NCI-H345 (cell line): ENCODE measurements around the gene NHSL1.

Experiments
- DNase-seq: peaks from one replicate; lab custom pipeline; 2025; lab: John Stamatoyannopoulos, UW

NHSL1 gene, protein sequence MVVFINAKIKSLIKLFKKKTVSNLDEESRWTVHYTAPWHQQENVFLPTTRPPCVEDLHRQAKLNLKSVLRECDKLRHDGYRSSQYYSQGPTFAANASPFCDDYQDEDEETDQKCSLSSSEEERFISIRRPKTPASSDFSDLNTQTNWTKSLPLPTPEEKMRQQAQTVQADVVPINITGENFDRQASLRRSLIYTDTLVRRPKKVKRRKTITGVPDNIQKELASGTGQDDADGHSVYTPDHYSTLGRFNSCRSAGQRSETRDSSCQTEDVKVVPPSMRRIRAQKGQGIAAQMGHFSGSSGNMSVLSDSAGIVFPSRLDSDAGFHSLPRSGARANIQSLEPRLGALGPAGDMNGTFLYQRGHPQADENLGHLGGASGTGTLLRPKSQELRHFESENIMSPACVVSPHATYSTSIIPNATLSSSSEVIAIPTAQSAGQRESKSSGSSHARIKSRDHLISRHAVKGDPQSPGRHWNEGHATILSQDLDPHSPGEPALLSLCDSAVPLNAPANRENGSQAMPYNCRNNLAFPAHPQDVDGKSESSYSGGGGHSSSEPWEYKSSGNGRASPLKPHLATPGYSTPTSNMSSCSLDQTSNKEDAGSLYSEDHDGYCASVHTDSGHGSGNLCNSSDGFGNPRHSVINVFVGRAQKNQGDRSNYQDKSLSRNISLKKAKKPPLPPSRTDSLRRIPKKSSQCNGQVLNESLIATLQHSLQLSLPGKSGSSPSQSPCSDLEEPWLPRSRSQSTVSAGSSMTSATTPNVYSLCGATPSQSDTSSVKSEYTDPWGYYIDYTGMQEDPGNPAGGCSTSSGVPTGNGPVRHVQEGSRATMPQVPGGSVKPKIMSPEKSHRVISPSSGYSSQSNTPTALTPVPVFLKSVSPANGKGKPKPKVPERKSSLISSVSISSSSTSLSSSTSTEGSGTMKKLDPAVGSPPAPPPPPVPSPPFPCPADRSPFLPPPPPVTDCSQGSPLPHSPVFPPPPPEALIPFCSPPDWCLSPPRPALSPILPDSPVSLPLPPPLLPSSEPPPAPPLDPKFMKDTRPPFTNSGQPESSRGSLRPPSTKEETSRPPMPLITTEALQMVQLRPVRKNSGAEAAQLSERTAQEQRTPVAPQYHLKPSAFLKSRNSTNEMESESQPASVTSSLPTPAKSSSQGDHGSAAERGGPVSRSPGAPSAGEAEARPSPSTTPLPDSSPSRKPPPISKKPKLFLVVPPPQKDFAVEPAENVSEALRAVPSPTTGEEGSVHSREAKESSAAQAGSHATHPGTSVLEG (N-terminal part only)

DNA sequence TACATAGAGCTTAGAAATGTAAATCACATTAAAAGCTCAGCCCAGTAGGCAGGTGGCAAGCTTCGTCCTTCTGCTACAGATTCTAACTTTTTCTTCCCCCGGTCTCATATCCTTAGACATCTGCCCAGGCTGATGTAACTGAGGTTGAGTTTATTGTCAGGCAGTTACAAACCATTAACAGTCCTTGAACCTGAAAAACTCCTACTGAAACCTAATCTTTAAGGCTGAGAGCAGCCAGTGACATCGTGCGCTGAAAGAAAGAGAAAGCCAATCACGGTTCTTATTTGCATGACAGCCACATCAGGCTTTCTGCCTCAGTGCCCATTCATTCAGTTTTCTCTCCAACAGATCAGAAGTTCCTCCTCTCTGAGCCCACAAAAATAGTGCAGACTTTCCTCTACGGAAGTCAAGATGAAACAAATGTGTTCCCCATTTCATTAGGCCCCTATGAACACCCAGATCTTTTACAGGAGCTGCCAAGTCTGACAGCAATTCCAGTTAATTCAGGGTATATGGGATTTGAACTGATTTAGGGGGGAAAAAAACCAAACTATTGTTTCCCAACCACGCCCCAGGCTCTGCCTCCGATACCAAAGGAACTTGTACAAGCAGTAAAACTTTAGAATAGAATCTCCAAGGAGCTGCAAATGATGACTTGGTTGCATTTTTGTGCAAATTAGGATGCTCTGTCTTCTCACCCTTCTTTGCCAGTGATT lies at the start of gene NHSL1:
Gene NHSL1 (minus strand): TSS at position 192 of the 716 bp plus-strand sequence. CDS start 204 bp downstream, outside the sequence.
- DNase-seq: no peak

DNA sequence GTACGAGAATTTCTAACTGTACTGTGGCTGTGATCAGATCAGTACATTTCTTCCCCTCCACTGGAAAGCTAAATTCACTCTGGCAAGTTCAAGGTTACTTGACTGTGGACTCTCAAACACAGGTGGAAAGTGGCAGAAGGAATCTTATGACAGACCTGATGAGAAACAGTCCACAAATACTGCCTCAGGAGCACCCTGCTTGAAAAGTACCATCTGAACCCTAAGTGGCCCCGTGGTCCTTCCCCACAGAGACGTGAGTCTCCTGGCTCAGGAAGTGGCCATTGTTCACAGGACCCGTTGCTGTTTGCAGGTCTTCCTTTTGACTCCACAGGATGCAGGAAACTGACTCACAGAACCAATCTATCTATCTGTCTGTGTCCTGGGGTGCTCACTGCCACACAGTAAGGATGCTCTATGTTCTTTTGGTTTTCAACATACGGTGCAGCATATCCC lies 47.5 kb upstream of the NHSL1 start:
- peak; percentile 13 for DNase-seq

DNA sequence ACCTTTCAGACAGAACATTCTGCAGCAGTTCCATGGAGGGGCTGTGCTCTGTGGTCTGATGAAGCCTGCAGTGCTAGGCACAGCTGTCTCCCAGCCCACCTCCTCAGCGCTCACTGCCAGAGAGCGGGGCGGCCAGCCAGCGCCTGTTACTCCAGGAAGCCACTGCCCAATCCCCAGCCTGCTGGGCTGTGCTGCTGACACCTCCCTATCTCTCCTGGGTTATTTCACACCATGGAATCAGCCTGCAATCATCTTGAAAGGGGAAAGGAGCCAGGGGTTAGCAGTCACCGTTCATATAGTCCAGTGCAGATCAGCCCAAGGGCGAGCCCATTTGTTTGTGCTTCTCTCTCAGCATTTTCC lies 46.3 kb upstream of the NHSL1 start:
- DNase-seq: no peak

DNA sequence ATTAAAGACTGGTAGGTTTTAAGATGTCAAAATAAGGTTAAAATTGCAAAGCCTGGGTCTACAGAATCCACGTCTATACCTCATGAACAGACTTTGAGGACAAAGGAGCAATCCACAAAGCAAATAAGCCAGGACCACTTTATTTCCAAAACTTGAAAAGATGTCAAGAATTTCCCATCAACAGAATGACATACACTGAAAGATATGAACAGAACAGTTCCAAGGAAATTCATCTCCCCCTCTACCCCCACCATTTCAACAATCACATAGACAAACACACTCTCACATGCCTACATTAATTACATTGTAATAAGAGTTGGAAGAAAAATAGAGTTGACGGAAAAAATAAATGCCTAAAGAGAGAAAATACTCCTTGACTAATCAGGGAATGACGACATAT lies 45.2 kb upstream of the NHSL1 start:
- DNase-seq: no peak

DNA sequence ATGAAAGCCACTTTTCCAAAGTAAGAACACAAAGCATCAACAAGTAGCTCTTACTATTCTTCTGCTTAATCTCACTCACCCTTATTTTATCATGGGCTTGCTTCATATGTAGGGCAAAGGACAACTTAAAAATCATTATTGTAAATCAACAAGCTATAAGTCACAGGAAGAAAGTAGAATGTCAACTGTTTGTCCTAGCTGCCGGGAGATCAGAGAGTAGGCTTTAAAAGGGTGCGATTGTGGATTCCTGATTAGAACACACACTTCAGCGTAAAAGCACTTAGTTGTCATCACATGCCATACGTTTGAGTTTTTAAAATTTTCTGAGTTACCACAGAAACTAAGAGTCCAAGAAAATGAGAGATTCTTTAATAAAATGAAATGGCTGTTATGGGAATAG lies 44.4 kb upstream of the NHSL1 start:
- DNase-seq: no peak

DNA sequence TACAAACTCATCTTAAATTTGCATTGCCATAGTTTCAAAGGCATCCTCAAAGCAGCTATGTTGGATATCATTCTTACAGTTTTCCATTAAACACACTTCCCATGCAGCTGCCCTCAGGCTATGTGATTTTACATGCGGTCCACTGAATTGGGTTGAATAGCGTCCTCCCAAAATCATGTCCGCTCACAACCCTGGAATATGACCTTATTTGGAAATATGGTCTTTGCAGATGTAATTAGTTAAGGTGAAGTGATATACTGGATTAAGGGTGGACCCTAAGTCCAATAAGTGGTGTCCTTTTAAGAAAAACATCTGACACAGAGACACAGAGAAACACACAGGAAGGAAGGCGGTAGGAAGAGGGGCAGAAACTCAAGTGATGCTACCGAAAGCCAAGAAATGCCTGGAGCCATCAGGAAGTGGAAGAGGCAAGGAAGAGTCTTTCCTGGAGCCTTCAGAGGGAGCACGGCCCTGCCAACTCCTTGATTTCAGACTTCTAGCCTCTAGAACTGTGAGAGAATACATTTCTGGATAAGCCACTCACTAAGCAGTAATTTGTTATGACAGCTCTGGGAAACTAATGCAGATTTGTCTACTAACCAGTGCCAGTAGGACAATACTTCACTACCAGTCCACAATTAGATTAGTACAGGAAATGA lies 42.7 kb upstream of the NHSL1 start:
- no peak for DNase-seq

DNA sequence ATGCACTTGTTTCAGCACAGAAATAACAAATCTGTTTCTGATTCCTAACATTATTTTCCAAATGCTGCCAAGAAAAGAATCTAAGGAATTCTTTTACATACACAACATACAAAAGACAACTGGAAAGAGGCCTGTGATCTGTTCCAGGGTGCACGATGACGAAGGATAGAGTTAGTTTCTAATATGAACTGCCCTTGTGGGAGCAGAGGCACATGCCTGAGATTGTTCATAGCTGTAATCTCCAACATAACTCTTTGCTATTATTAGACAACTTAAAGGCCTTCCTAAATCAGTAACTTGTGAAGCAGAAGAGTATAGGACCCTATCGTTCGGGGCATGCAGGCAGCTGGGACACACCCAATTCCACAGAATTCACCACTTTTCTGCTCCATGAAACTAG lies 41.2 kb upstream of the NHSL1 start:
- DNase-seq: no peak

DNA sequence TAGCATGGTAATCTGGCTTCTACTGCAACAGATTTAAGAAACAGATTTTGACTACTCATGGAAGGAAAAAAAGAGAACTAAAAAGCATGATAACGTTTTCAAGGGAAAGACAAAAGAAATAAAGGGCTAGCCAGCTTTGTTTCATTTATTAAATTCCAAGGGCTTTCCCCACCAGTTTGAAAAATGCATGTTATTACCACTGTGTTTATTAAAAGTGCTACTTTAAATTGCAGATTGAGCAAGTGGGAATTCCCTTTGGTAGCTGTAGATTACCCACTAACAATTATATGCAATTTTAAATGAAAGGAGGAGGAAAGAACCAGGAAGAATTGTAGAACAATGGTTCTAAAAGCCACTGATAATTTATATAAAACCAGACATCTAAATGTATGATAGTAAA lies 40.6 kb upstream of the NHSL1 start:
- no peak for DNase-seq

DNA sequence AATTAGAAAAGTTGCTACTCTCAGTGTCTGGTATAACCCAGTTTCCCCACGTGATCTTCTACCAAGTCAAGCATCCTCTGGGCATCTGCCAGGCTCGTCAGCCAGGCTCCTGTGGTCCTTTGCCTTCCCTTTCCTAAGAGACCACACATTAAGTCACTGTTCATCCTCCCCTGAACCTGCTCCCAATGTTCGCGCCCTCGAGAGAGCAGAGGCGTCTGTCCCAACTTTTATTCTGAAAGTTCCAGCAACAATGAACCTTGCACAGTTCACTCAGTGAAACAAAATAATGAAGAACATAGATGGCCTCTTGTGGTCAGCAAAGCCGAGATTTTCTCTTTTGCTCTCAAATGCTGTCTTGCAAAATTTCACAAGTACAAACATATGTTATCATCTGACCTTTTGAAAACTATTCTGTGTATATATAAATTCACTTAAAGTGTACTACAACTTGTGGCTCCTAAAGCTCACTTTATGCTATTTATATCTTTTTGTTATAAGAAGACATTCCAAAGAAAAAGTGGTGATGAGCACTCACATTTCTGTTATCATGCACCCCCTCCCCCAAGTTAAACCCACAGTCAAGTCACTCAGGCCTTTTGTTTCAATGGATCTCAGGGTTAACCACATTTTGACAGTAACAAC lies 39.2 kb upstream of the NHSL1 start:
- DNase-seq: no peak

DNA sequence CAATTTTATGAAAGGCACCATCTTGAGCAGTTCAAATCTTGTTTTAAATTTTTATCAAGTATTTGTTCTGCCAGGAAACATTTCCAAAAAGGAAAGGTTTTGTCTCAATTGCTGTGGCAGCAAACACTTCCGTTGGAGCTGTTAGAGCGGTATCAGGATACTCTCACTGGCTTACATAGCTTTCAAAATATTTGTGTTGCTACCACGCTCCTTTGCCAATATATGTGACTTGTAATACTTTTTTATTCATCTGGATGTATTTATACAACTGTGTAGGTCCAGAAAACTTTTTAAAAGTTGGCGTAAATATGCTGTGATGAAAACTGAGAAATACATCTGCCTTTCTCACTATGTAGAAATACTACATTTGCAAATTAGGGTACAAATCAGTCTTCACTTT lies 37.8 kb upstream of the NHSL1 start:
- no peak for DNase-seq

DNA sequence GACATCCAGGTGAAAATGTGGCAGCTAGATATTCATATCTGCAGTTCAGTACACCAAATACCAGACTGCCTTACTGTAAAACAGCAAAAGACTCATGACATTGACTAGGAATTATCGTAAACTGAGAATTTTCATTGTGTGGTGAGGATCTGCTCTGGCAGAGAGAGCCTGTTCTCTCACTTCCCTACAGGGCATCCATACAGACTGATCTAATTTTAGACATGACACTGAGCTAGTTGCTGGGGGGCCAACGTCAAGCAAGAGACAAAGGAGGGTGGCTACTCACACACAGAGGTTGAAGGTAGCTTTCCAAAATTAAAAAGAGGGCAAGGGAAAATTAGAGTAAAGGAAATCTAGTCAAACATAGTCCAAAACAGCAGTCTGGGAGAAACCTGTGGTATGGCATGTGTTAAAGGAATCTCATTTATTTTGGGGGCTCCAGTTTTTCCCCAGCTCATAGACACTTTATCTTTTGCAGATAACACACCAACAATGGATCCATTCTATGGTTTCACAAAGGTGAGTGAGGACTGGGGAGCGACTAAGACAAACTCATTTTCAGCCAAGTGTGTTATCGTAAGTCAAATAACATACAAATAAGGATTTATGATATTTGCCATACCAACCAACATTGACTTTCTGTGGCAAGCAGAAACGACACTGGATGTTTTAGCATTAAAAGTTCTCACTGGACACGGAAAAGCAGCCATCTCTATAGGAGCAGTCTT lies 36.6 kb upstream of the NHSL1 start:
- DNase-seq: no peak

DNA sequence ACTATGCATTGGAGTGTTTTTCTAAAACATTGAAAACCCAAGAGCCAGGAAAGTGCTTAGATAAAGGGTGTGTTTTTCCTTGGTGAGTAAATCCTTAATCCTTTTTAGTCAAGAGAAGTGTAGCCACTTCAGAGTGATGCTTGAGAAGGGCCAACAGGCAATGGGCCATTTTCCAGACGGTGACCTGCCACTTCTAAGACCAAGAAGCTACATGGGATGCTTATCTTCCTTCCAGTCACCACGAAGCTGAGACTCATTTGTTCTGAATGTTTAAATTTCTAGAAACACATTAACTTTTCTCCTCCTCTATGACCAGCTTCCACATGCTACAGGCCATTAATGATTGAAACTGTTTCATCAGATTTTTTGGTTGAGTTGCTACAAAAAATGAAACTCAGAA lies 34.4 kb upstream of the NHSL1 start:
- DNase-seq: no peak

DNA sequence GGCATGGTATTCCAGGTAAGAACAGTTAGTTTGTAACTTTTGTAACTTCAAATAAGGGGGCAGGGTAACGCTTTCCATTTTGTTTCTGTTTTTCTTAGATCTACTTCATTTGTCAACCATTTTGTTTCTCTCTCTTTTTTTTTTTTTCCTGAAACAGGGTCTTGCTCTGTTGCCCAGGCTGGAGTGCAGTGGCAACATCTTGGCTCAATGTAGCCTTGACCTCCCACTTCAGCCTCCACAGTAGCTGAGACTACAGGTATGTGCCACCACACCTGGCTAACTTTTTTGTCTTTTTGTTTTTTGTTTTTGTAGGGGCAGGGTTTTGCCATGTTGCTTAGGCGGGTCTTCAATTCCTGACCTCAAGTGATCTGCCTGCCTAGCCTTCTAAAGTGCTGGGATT lies 32.1 kb upstream of the NHSL1 start:
- DNase-seq: no peak

DNA sequence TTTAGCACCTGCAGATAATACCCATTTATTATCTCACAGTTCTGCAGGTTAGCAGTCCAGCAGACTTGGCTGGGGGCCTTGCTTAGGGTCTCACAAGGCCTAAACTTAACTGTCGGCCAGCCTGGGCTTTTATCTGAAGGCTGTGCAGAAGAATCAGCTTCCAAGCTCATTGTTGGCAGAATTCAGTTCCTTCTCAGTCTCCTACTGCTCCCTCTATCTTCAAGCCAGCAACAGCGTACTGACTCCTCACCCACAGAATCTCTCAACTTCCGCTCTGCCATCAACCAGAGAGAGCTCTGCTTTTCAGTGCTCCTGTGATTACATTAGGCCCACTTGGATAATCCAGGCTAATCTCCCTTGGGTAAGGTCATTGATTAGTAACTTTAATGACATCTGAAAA lies 30.2 kb upstream of the NHSL1 start:
- DNase-seq: no peak

DNA sequence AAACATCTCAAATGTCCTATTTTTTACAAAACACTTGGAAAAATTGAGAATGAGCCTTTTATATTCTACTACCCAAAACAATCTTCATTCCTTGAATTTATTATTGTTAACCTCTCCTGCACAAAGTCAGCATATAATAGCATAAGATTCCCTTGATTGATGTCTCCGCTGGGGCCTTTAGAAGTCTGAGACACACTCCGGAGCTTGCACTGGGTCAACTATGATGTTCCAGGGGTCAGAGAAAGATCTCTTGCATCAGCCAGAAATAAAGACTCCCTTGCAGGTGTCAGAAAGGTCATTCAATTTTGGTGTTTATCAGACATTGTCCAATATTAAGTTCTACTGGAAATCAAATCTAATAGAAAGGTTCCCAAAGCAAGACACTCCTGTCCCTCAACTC lies 29.7 kb upstream of the NHSL1 start:
- no peak for DNase-seq

DNA sequence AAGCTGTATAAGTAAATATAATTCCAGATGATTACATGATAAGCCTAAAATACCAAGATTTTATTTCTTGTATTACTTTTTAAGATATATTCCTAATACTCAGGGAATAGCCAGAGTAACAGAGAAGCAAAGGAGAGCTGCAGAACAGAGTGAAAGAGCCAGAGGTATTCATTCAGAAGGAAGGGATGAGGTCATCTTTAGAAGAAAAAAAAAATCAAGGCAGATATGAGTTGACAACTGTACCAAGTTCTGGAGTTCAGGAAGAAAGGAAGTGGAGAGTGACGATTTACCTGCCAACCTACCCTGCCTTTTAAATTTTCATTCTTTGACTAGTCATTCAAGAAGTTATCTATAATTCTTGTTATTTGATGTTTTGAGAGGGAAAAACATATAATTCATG lies 28.8 kb upstream of the NHSL1 start:
- no peak for DNase-seq

DNA sequence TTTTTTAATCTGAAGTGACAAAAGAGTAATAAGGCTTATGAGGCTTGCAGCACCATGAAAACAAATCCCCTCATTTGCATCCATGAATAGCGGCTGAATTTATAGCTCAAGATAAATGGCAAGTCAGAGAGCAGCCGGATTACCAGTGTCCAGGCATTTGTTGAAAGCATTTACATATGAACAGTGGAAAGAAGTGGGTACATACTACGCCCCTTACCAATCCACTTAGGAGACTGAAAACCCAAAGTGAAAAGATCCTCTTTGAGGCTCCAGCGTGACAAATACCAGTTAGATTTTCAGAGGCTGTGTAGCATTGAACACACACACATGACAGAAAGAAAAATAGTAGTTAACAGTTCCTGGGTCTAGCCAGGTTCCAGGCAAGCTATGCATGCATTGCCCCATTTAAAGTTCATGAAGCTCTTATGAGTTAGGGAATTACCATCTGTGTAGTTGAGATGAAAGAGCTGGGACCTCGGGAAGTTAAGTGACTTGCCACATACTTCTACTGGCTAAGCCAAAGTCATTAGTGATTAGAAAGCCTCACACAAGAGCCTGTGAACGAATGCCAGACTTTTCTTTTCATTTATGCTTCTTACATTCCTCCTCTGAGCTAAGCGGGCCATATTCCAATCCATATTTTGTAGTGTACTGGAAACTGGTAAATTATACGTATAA lies 28.3 kb upstream of the NHSL1 start:
- DNase-seq: no peak

DNA sequence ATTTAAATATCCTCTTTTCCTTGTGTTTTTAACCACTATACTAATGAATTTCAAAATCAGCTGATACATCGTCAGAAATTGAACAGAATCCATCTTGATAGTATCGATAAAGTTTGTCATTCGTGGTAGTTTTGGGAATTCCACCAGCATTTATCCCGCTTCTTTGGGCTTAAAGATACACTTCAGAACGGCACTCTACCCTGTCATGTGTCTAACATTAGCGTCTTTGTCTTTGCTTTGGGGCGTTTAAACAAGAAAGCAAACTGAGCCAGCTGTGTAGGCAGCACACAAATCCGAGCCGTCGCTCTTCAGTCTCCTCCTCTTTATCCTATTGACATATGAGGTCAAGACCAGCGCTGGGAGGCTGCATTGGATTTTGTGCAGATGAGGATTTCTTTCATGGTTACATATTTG lies 27.5 kb upstream of the NHSL1 start:
- peak; percentile 10 for DNase-seq

DNA sequence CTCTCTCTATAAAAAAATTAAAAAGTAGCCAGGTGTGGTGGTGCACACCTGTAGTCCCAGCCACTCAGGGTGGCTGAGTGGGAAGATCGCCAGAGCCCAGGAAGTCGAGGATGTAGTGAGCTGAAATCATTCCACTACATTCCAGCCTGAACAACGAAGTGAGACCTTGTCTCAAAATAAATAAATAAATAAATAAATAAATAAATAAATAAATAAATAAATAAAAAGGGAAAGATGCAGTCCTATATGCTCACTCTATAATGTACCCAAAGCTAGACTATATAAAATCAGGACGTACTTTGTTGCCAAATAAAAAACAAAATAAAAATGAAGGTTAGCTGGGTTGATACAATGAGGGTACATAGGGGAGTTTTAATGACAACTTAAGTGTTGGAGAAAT lies 26.1 kb upstream of the NHSL1 start:
- no peak for DNase-seq
